Left cardiac atrium (tissue), 4 donors: ENCODE data around the gene NOL4. TPM values are rescaled to one million over a fixed set of nuclear protein-coding genes. Genes with fewer than 3 reads are reported as not detected.
A peak's percentile ranks its signal among the peaks of the same experiment; 100 is the strongest.
"Not testable (repeated sequence)": the region's sequence is repeated elsewhere in the genome, so short reads cannot be mapped to it uniquely, and the experiment has no call there.

Source experiments
- ATAC-seq, 2 donors: fragments of 200-7000 bp; cut with Tn5 transposase; one replicate each; pipeline ENCODE4 v1.9.1; 2020; ENCODE audit warnings: mild to moderate bottlenecking in 2 of 2, moderate library complexity in 2 of 2
- DNase-seq: peaks from one replicate; pipeline ENCODE4 v3.0.0-alpha.2; 2020
- intact Hi-C, 2 donors: fragments of 100-400 bp; cut with DNase I; formaldehyde crosslinking; loops; one replicate each; pipeline versions ENCODE4 v1.14.1 to v1.15.1; 2022 to 2023
- long read RNA-seq: library from polyadenylated mRNA; unstranded; transcript quantifications from one replicate; pipeline ENCODE4 v2.0.0, GENCODE V29; 2021
- total RNA-seq, 2 donors: library from RNA; stranded (reverse); fragmentation: NEBNext Ultra II Directional; extraction: Animal tissue kit (Norgen Biotek cat#: 25700); gene quantifications; one replicate each; pipeline ENCODE4 v1.2.1, GENCODE V29; 2021
- donor health status: DM: no; HTN: yes; CAD: no.
- donor health status: DM: no; HTN: yes; CAD: no; lungs with severe emphysema.
- donor health status: DM: yes; HTN: yes; CAD: no.
- donor health status: Dilated cardiomyopathy.

NOL4 gene
- total RNA-seq = under 1 TPM; 0.24 to 0.31 TPM
- long read RNA-seq, partial matches to known transcripts = 0 of 1 reads
- long read RNA-seq, other reads (novel, unspliced or antisense) = 0 of 1 reads

GRCh38 chr18:34224423-34225217 lies at the start of gene NOL4:
NOL4 (minus strand) TSS chr18:34224913; CDS start chr18:34223253, 1,660 bp downstream.
- ATAC-seq (peak; percentile 41 to 58), DNase-seq (peak; percentile 33)
- intact Hi-C loops = no loop called here

GRCh38 chr18:34266029-34266428 lies 41.3 kb upstream of the NOL4 start:
- intact Hi-C loops, ATAC-seq, DNase-seq: not testable (repeated sequence)

GRCh38 chr18:34261865-34262780 lies 37.4 kb upstream of the NOL4 start:
- intact Hi-C loops = no loop called here
- ATAC-seq (no peak), DNase-seq (no peak)

- ATAC-seq = no peak
- DNase-seq = no peak
- intact Hi-C loops = no loop called here
These were observed 33.5 kb upstream of the NOL4 start for GRCh38 chr18:34258176-34258575.

- DNase-seq = no peak
These were observed 27.2 kb upstream of the NOL4 start for GRCh38 chr18:34251919-34252318.

GRCh38 chr18:34248727-34249126 lies 24.0 kb upstream of the NOL4 start:
- no peak for DNase-seq
- ATAC-seq = no peak
- intact Hi-C loops = no loop called here

More at GRCh38 chr18:34251919-34252318, 27.2 kb upstream of the NOL4 start:
- intact Hi-C loops = no loop called here
- no peak for ATAC-seq

- intact Hi-C loops = no loop called here
- DNase-seq (no peak), ATAC-seq (no peak)
These were observed 18.0 kb upstream of the NOL4 start for GRCh38 chr18:34242739-34243138.

- not testable (repeated sequence) for DNase-seq, ATAC-seq
- intact Hi-C loops = loop anchor here in 1 of 2 donors (10.0 kb wide), 1 partner anchor 61 kb away; no protein-coding TSS in a partner anchor
These were observed 9.2 kb upstream of the NOL4 start for GRCh38 chr18:34233781-34234388.

- DNase-seq (no peak), ATAC-seq (no peak)
- intact Hi-C loops = no loop called here
These were observed 473 bp upstream of the NOL4 start for GRCh38 chr18:34225218-34225553.

- DNase-seq (no peak), ATAC-seq (no peak)
- intact Hi-C loops = no loop called here
These were observed 755 bp downstream of the NOL4 start for GRCh38 chr18:34223893-34224422.

- intact Hi-C loops = no loop called here
- peak in 1 of 2 donors; percentile 10 for ATAC-seq
- DNase-seq = no peak
These were observed 1.4 kb downstream of the NOL4 start for GRCh38 chr18:34223164-34223892.

- intact Hi-C loops = no loop called here
- ATAC-seq (peak; percentile 31 to 62), DNase-seq (peak; percentile 28)
These were observed 2.2 kb downstream of the NOL4 start for GRCh38 chr18:34222307-34223163.

GRCh38 chr18:34221971-34222306 lies 2.8 kb downstream of the NOL4 start:
- DNase-seq = no peak
- intact Hi-C loops = no loop called here
- peak in 1 of 2 donors; percentile 31 for ATAC-seq

- no peak for DNase-seq
- intact Hi-C loops = no loop called here
- ATAC-seq = no peak
These were observed 4.5 kb downstream of the NOL4 start for GRCh38 chr18:34220081-34220815.

GRCh38 chr18:34219651-34220050 lies 5.1 kb downstream of the NOL4 start:
- ATAC-seq = no peak
- intact Hi-C loops = no loop called here
- no peak for DNase-seq

- DNase-seq = no peak
- ATAC-seq = no peak
These were observed 12.2 kb downstream of the NOL4 start for GRCh38 chr18:34212511-34212910.

GRCh38 chr18:34207344-34207851 lies 17.3 kb downstream of the NOL4 start:
- intact Hi-C loops = no loop called here
- no peak for DNase-seq
- ATAC-seq = no peak

More at GRCh38 chr18:34212511-34212910, 12.2 kb downstream of the NOL4 start:
- intact Hi-C loops = no loop called here
